GM18907 (cell line): ENCODE measurements around the gene WDR6.

Experiments used
- ATAC-seq: cut with Tn5 transposase; IDR thresholded peaks from one replicate; pipeline ENCODE4 v1.9.1; 2021; ENCODE audit warnings: mild to moderate bottlenecking, moderate library complexity; ENCODE audit not compliant: unreplicated experiment

The WDR6 gene

DNA sequence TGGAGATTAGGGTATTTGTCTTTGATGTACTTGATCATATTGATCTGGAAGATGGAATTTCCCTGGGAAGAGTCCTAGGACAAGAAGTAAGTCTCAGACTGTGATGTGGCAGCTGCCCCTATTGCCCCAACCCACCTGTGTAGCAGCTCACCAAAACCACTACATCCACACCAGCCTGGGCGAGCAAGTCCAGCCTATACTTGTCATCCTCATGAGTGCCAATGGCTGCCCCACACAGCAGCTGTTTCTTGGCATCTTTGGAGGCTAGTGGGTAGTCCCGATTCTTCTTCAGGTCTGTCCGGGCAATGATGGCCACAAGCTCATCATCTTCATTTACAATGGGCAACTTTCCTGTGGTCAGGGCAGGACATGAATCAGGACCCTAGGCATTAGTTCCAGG is 19.3 kb downstream of the WDR6 start:
- no peak for ATAC-seq

DNA sequence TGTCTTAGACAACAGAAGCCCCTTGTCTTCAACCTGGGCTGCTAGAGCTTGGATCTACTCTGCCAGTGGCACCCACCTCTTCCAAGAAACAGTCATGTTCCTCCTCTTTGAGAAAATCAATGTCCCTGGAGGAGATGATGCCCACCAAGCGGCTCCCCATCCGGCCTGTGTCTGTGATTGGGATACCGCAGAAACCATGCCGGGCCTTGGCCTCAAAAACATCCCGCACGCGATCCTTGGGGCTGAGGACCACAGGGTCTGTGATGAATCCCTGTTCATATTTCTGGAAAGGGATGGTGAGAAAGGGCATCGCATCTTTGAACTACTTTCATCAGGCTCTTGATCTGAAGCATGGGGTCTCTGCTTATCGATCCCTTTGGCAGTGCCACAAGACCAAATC is 20.4 kb downstream of the WDR6 start:
- no peak for ATAC-seq

DNA sequence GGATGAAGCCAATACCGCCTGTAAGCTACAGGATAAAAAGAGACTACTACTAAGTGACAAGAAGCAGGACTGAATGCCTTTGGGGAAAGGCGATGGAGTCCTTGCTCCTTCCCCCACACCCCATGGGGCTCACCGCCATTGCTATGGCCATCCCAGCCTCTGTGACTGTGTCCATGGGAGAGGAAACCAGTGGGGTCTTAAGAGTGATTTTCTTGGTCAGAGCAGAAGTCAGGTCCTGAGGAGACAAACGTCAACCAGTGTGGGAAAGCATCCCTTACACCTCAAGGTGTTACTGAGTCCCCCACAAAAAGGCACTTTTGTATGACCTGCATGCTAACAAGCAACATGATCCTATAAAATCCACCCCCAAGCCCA is 21.1 kb downstream of the WDR6 start:
- no peak for ATAC-seq

DNA sequence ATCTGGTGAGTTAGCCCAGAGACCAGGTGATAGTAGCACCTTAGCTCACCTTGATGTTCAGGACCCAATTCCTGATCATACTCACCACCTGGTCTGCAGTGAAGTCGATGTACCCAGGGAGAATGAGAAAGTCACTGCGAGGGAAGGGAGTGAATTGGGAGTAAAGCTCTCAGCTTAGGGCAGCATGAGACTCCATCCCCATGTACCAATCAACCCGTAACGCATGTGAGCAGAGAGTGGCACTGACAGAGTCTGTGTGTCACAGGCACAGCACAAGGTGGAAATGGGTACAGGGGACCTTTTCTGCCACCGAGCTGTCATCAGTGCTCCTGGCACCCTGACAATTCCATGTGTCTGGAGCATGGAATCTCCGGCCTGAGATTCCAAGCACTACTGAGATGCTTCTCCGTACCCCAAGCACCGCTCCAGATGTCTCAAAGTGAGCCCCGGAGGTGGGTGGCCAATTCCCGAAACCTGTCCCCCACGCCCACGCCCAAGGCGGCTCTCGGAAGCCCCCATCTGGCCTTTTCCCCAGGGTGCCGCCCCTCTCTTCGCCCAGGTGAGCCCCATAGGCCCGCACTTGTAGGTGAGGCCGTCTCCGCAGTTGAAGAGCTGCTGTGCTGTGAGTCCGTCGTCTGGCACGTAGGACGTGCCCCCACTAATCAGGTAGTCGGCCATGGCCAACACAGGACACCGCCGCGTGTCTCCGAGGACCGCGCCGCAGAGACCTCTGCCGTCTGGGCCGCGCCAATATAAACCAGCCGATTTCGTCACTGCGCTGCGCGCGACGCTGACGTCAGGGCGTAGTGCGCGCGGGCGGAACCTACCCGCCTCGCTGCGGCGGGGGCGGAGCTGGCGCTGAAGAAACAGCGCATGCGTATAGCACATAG is 21.7 kb downstream of the WDR6 start, which contains the start of gene IMPDH2:
Gene IMPDH2, minus strand, starts transcription at position 726 of the 890 bp plus-strand sequence. Its CDS starts 48 bp downstream, at position 678.
- peak; percentile 84 for ATAC-seq

DNA sequence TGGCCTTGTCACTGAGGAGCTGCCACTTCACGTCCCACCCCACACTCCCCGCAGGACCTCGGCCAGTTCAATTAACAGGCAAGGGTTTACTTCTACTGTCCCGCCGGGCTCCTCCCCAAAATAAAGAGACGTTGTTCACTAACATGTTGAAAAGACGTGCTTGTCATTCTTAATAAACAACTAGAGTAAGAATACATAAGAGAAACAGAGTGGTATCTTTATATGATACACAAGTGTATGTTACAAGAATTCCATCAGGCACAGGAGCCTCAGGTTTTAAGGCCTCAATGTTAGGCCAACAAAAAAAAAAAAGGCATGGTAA is 22.3 kb downstream of the WDR6 start:
- ATAC-seq, result no peak

DNA sequence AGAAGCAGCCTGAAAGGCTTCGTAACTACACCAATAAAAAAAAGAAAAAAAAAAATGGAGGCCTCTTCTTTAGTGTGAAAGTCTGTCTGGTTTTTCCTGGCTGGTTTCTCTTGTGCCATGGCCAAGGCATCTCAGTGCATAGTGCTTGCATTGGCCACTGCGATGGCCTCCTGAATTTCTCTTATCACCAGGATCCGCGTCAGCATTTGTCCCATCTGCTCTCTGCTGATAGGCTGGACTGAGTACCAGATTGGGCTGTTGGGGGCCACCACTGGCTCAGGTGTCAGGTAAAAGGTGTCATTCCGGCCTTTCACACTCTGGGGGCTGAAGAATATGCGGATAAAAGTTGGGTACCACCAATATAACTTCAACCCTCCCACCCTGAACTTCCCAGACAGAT is 23.1 kb downstream of the WDR6 start:
- no peak for ATAC-seq

DNA sequence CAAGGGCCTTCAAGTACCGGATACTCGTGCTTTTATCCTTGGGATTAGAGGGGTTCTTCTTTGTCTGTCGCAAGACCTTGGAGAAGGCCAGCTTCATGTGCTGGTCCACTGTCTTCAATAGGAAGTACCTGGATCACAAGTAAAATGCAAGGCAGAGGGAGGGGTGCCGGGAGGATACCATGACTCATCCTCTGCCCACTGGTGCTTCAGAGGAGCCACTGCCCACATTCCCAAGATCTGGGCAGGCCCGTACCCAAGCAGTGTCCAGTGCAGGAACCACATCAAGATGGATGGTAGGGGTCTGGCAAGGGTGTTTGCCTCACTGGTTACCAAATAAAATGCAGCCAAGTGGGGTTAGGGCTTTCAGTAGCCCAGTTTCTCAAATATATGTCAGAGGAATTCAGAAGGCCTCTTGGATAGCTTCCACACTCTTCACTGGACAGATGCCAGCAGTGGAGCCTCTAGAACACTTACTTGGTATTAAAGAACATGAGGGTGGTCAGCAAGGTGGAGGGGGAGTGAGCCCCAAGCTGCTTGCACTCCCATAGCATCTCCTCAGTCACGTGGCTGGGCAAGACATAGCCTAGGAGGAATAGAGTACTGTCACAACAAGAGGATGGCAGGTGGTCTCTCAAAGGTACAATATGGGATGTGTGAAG is 25.6 kb downstream of the WDR6 start:
- ATAC-seq, result no peak

DNA sequence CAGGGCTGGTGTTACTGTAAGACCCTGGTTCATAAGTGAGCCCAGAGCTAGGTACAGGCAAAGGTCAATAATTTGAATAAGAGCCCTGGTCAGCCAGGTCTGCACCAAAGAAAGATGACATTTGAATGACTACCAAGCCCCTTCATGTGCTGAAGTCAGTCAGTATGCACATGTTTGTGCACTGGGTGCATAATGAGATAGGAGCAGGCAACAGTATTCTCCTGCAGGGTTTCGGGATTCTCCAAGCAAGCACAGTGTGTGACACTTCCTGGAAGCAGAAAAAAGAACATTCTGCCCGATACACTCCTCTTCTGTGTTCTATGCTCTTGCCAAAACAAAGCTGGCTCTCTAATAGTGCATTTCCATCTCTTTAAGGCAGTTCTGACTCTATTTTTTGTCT is 27.5 kb downstream of the WDR6 start:
- ATAC-seq, result no peak

DNA sequence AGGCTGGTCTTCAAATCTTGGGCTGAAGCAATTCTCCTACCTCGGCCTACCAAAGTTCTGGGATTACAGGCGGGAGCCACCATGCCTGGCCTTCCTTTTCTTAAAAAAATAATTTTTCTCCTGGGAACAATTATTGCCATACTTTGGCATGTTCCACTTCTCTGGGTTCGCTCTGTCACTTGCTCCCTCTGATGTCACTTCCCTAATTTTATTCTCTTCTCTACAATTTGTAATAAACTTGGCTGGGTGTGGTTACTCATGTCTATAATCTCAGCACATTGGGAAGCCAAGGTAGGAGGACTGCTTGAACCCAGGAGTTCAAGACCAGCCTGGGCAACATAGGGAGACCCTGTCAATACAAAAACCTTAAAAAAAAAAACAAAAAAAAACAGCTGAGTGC is 28.1 kb downstream of the WDR6 start:
- ATAC-seq, result no peak

DNA sequence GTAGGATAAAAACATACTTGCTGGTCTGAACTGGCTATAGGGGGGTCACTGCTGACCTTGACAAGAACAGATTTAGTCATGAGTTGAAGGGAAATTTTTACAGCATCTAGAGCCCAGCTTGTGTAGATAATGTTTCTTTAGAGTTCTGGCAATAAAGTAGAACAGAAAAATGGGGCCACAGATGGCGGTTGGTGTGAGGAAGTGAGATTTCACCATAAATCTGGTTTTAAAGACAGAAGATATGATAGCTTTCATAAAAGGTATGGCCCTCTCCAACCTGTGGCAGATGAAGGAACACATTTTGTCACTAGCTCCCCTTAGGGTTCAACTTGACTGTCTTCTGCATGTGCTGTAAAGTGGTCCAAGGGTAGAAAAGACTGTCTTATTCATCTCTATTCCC is 46.4 kb downstream of the WDR6 start:
- no peak for ATAC-seq

DNA sequence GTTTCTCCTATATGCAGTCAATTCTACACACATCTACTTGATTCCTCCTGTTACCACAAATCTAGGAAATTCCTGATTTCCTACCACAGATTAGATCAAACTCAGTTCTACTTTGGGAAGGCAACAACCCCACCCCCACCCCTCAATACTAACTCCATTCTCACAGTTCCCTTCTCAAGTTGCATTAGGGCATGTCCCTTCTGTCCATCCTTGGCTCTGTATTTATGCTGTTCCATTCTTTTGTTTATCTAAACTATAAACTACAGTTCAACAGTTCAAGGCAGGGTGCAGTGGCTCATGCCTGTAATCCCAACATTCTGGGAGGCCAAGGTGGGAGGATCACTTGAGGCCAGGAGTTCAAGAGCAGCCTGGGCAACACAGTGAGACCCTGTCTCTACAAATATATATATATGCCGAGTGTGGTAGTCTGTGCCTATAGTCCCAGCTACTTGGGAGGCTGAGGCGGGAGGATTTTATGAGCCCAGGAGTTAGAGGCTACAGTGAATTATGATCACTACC is 47.2 kb downstream of the WDR6 start:
- no peak for ATAC-seq

DNA sequence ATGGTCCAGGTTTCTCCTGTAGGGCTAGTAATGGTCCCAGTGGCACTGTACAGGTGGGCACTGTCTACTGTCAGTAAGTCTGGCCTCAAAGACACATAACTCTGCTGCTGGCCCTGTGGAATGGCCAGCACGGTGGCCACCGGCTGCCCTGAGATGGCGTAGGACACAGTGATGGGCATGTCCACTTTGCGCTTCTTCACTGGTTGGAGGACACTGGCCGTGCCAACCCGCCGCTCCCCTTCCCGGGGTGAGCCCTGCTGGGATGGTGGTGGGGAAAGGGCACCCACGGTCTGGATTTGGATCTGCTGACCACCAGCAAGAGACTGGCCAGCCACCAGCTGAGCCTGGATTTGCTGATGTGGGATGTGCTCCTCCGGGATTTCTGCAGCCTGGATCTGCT is 50.1 kb downstream of the WDR6 start:
- no peak for ATAC-seq

DNA sequence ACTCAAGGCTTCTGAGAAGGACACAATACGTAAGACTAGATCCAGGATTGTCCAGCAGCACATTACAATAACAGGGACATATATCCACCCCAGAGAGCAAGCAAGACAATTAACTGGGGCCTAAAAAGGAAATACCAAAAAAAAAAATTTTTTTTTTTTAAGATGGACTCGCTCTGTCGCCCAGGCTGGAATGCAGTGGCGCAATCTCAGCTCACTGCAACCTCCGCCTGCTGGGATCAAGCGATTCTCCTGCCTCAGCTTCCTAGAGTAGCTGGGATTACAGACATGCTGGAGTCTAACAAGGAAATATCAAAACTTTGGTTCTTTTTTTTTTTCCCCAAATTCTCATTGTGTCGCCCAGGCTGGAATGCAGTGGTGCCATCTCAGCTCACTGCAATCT is 50.8 kb downstream of the WDR6 start:
- no peak for ATAC-seq
